HEK293 (cell line): ENCODE data around the gene LITAFD.
A peak's percentile ranks its signal among the peaks of the same experiment; 100 is the strongest.

Experiments used
- EGR2 ChIP-seq: fragments of 450-650 bp; formaldehyde crosslinking; IDR thresholded peaks from 2 replicates; pipeline ENCODE4 v1.5.1; 2016; ENCODE audit warnings: low read depth, missing biosample characterization, missing genetic modification characterization
- MZF1 ChIP-seq: fragments of 450-650 bp; formaldehyde crosslinking; IDR thresholded peaks from 2 replicates; pipeline ENCODE4 v1.5.1; 2017; ENCODE audit warnings: missing biosample characterization, missing genetic modification characterization, borderline replicate concordance
- OSR2 ChIP-seq: fragments of 450-650 bp; formaldehyde crosslinking; IDR thresholded peaks from 2 replicates; pipeline ENCODE4 v1.5.1; 2016; ENCODE audit warnings: missing biosample characterization, missing genetic modification characterization
- PRDM2 ChIP-seq: fragments of 450-650 bp; formaldehyde crosslinking; IDR thresholded peaks from 2 replicates; pipeline ENCODE4 v1.5.1; 2016; ENCODE audit warnings: missing biosample characterization, missing genetic modification characterization, borderline replicate concordance
- PRDM6 ChIP-seq: fragments of 450-650 bp; formaldehyde crosslinking; IDR thresholded peaks from 2 replicates; pipeline ENCODE4 v1.5.1; 2017; ENCODE audit warnings: missing biosample characterization, missing genetic modification characterization
- SCRT1 ChIP-seq: fragments of 450-650 bp; formaldehyde crosslinking; IDR thresholded peaks from 2 replicates; pipeline ENCODE4 v1.5.1; 2016; ENCODE audit warnings: missing biosample characterization, missing genetic modification characterization, borderline replicate concordance
- ZBTB17 ChIP-seq: fragments of 450-650 bp; formaldehyde crosslinking; IDR thresholded peaks from 2 replicates; pipeline ENCODE4 v1.5.1; 2016; ENCODE audit warnings: missing biosample characterization, missing genetic modification characterization
- ZNF121 ChIP-seq: fragments of 450-650 bp; formaldehyde crosslinking; IDR thresholded peaks from 2 replicates; pipeline ENCODE4 v1.5.1; 2016; ENCODE audit warnings: missing biosample characterization, missing genetic modification characterization
- ZNF140 ChIP-seq: fragments of 450-650 bp; formaldehyde crosslinking; IDR thresholded peaks from 2 replicates; pipeline ENCODE4 v1.5.1; 2016; ENCODE audit warnings: missing biosample characterization, missing genetic modification characterization
- ZNF202 ChIP-seq: fragments of 450-650 bp; formaldehyde crosslinking; IDR thresholded peaks from 2 replicates; pipeline ENCODE4 v1.5.1; 2016; ENCODE audit warnings: missing biosample characterization, missing genetic modification characterization, borderline replicate concordance
- ZNF23 ChIP-seq: fragments of 450-650 bp; formaldehyde crosslinking; IDR thresholded peaks from 2 replicates; pipeline ENCODE4 v1.5.1; 2016; ENCODE audit warnings: missing biosample characterization, missing genetic modification characterization, borderline replicate concordance
- ZNF473 ChIP-seq: fragments of 450-650 bp; formaldehyde crosslinking; IDR thresholded peaks from 2 replicates; pipeline ENCODE4 v1.5.1; 2017; ENCODE audit warnings: missing biosample characterization, missing genetic modification characterization
- ZNF48 ChIP-seq: fragments of 450-650 bp; formaldehyde crosslinking; IDR thresholded peaks from 2 replicates; pipeline ENCODE4 v1.5.1; 2016; ENCODE audit warnings: missing biosample characterization, missing genetic modification characterization
- ZNF513 ChIP-seq: fragments of 450-650 bp; IDR thresholded peaks from 2 replicates; pipeline ENCODE4 v1.5.1; 2018; ENCODE audit warnings: missing biosample characterization, missing genetic modification characterization
- ZNF571 ChIP-seq: fragments of 450-650 bp; formaldehyde crosslinking; IDR thresholded peaks from 2 replicates; pipeline ENCODE4 v1.5.0; 2017; ENCODE audit warnings: missing biosample characterization, missing genetic modification characterization
- ZNF610 ChIP-seq: fragments of 450-650 bp; formaldehyde crosslinking; IDR thresholded peaks from 2 replicates; pipeline ENCODE4 v1.5.1; 2016; ENCODE audit warnings: missing biosample characterization, missing genetic modification characterization, borderline replicate concordance
- ZNF621 ChIP-seq: fragments of 450-650 bp; formaldehyde crosslinking; IDR thresholded peaks from 2 replicates; pipeline ENCODE4 v1.5.1; 2017; ENCODE audit warnings: missing biosample characterization, missing genetic modification characterization
- ZNF623 ChIP-seq: fragments of 450-650 bp; formaldehyde crosslinking; IDR thresholded peaks from 2 replicates; pipeline ENCODE4 v1.5.1; 2016; ENCODE audit warnings: missing biosample characterization, missing genetic modification characterization
- ZNF701 ChIP-seq: fragments of 450-650 bp; formaldehyde crosslinking; IDR thresholded peaks from 2 replicates; pipeline ENCODE4 v1.5.1; 2016; ENCODE audit warnings: missing biosample characterization, missing genetic modification characterization
- ZNF707 ChIP-seq: fragments of 450-650 bp; formaldehyde crosslinking; IDR thresholded peaks from 2 replicates; pipeline ENCODE4 v1.5.1; 2016; ENCODE audit warnings: missing biosample characterization, missing genetic modification characterization
- ZNF776 ChIP-seq: fragments of 450-650 bp; formaldehyde crosslinking; IDR thresholded peaks from 2 replicates; pipeline ENCODE4 v1.5.0; 2017; ENCODE audit warnings: missing biosample characterization, missing genetic modification characterization, borderline replicate concordance
- ZNF792 ChIP-seq: fragments of 450-650 bp; formaldehyde crosslinking; IDR thresholded peaks from 2 replicates; pipeline ENCODE4 v1.5.1; 2016; ENCODE audit warnings: missing biosample characterization, missing genetic modification characterization
- ZSCAN16 ChIP-seq: fragments of 450-650 bp; formaldehyde crosslinking; IDR thresholded peaks from 2 replicates; pipeline ENCODE4 v1.5.1; 2016; ENCODE audit warnings: missing biosample characterization, missing genetic modification characterization
- TF ChIP-seq, protein P1 (sequence below): fragments of 450-650 bp; formaldehyde crosslinking; IDR thresholded peaks from 2 replicates; pipeline ENCODE4 v1.5.1; 2016; ENCODE audit warnings: missing biosample characterization, missing genetic modification characterization
- TF ChIP-seq, protein P2 (sequence below): fragments of 450-650 bp; formaldehyde crosslinking; IDR thresholded peaks from 2 replicates; pipeline ENCODE4; 2016; ENCODE audit warnings: missing biosample characterization, missing genetic modification characterization
- TF ChIP-seq, protein P3 (sequence below): fragments of 450-650 bp; formaldehyde crosslinking; IDR thresholded peaks from 2 replicates; pipeline ENCODE4 v1.5.1; 2016; ENCODE audit warnings: missing biosample characterization, missing genetic modification characterization, borderline replicate concordance

LITAFD gene

GRCh38 chr16:8868416-8869211, 13.5 kb upstream of the LITAFD start, which contains the start of gene CARHSP1 (continued):
- TF ChIP-seq PRDM2 (tag by site-specific recombination): no peak
- TF ChIP-seq ZNF473 (tag by site-specific recombination): no peak
- peak; percentile 85; the same call in 1 of the 2 replicates for TF ChIP-seq MZF1
- no peak for TF ChIP-seq ZNF571 (tag by site-specific recombination)
- TF ChIP-seq, protein P1, sequence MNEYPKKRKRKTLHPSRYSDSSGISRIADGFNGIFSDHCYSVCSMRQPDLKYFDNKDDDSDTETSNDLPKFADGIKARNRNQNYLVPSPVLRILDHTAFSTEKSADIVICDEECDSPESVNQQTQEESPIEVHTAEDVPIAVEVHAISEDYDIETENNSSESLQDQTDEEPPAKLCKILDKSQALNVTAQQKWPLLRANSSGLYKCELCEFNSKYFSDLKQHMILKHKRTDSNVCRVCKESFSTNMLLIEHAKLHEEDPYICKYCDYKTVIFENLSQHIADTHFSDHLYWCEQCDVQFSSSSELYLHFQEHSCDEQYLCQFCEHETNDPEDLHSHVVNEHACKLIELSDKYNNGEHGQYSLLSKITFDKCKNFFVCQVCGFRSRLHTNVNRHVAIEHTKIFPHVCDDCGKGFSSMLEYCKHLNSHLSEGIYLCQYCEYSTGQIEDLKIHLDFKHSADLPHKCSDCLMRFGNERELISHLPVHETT (tag by site-specific recombination): 0 out of 2 replicates have a peak, but pooled peaks have one; percentile 14
- no peak for TF ChIP-seq PRDM6 (tag by site-specific recombination)
- TF ChIP-seq ZNF707: no peak
- no peak for TF ChIP-seq ZNF513
- TF ChIP-seq OSR2 (tag by site-specific recombination): no peak
- TF ChIP-seq ZNF23: no peak
- TF ChIP-seq ZNF776 (tag by site-specific recombination): no peak
- TF ChIP-seq ZNF621 (tag by site-specific recombination): no peak
- TF ChIP-seq ZNF623: no peak
- TF ChIP-seq SCRT1 (tag by site-specific recombination): peak; percentile 70; the same call in 1 of the 2 replicates
- TF ChIP-seq ZNF610 (tag by site-specific recombination): peak; percentile 72; the same call in 1 of the 2 replicates
- peak; percentile 43; the same call in 1 of the 2 replicates for TF ChIP-seq ZNF701 (tag by site-specific recombination)
- peak; percentile 80 for TF ChIP-seq ZBTB17
- TF ChIP-seq ZNF140 (tag by site-specific recombination): no peak
- TF ChIP-seq EGR2 (tag by site-specific recombination): no peak; the same call in 1 of the 2 replicates
- no peak for TF ChIP-seq ZNF121 (tag by site-specific recombination)
- no peak for TF ChIP-seq ZNF48 (tag by site-specific recombination)
- no peak for TF ChIP-seq ZSCAN16 (tag by site-specific recombination)
- TF ChIP-seq ZNF202 (tag by site-specific recombination): no peak
- no peak for TF ChIP-seq ZNF792 (tag by site-specific recombination)
- TF ChIP-seq, protein P2, sequence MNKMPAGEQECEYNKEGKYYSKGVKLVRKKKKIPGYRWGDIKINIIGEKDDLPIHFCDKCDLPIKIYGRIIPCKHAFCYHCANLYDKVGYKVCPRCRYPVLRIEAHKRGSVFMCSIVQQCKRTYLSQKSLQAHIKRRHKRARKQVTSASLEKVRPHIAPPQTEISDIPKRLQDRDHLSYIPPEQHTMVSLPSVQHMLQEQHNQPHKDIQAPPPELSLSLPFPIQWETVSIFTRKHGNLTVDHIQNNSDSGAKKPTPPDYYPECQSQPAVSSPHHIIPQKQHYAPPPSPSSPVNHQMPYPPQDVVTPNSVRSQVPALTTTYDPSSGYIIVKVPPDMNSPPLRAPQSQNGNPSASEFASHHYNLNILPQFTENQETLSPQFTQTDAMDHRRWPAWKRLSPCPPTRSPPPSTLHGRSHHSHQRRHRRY (tag by site-specific recombination): no peak
- TF ChIP-seq, protein P3, sequence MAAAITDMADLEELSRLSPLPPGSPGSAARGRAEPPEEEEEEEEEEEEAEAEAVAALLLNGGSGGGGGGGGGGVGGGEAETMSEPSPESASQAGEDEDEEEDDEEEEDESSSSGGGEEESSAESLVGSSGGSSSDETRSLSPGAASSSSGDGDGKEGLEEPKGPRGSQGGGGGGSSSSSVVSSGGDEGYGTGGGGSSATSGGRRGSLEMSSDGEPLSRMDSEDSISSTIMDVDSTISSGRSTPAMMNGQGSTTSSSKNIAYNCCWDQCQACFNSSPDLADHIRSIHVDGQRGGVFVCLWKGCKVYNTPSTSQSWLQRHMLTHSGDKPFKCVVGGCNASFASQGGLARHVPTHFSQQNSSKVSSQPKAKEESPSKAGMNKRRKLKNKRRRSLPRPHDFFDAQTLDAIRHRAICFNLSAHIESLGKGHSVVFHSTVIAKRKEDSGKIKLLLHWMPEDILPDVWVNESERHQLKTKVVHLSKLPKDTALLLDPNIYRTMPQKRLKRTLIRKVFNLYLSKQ (tag by site-specific recombination): no peak
